ENCODE measurements around the gene MIEN1.
A peak's percentile ranks its signal among the peaks of the same experiment; 100 is the strongest.
"Not testable (repeated sequence)": the region's sequence is repeated elsewhere in the genome, so short reads cannot be mapped to it uniquely, and the experiment has no call there.

The MIEN1 gene

DNA sequence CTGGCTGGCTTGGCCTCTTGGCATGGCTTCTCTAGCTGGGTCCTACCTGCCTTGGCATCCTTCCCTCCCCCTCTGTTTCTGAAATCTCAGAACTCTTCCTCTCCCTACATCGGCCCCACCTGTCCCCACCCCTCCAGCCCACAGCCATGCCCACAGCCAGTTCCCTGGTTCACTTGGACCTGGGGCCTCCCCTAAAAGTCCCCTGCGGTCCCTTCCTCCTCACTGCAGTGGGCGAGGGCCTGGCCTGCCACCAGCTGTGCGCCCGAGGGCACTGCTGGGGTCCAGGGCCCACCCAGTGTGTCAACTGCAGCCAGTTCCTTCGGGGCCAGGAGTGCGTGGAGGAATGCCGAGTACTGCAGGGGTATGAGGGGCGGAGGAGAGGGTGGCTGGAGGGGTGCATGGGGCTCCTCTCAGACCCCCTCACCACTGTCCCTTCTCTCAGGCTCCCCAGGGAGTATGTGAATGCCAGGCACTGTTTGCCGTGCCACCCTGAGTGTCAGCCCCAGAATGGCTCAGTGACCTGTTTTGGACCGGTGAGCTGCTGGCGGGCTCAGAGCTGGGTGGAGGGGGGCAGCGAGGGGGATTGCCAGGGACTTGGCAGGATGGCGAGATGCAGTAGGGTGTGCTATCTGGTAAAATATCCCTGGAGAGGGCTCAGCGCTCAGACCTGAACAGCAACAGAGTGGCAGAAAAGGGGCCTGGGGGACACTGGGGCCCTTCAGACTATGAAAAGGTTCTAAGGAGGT lies 14.1 kb downstream of the MIEN1 start:
- DNase-seq (ENCODE audit: low read depth): no peak

GRCh38 chr17:39715375-39716072 lies 14.8 kb downstream of the MIEN1 start:
- no peak for DNase-seq (ENCODE audit: low read depth)

- DNase-seq (ENCODE audit: low read depth): no peak
Measured at GRCh38 chr17:39714234-39714633, 16.1 kb downstream of the MIEN1 start.

DNA sequence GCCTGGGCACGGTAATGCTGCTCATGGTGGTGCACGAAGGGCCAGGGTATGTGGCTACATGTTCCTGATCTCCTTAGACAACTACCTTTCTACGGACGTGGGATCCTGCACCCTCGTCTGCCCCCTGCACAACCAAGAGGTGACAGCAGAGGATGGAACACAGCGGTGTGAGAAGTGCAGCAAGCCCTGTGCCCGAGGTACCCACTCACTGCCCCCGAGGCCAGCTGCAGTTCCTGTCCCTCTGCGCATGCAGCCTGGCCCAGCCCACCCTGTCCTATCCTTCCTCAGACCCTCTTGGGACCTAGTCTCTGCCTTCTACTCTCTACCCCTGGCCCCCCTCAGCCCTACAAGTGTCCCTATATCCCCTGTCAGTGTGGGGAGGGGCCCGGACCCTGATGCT lies 18.5 kb downstream of the MIEN1 start:
- DNase-seq (ENCODE audit: low read depth): no peak

- DNase-seq (ENCODE audit: low read depth): not testable (repeated sequence)
Measured at GRCh38 chr17:39711071-39711470, 19.3 kb downstream of the MIEN1 start.

- no peak for DNase-seq (ENCODE audit: low read depth)
Measured at GRCh38 chr17:39709998-39710964, 20.1 kb downstream of the MIEN1 start.

GRCh38 chr17:39709319-39709997 lies 20.9 kb downstream of the MIEN1 start:
- DNase-seq (ENCODE audit: low read depth): no peak

DNA sequence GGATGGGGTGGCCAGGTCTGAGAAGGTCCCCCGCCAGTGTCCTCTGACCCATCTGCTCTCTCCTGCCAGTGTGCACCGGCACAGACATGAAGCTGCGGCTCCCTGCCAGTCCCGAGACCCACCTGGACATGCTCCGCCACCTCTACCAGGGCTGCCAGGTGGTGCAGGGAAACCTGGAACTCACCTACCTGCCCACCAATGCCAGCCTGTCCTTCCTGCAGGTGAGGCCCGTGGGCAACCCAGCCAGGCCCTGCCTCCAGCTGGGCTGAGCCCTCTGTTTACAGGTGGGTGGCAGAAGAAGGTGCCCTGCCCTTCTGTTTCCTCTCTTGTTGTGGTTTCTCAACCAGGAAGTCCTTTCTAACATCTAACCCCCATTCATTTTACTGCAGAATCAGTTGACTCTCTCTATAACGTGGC lies 23.4 kb downstream of the MIEN1 start:
- DNase-seq (ENCODE audit: low read depth): no peak

- no peak for DNase-seq (ENCODE audit: low read depth)
Measured at GRCh38 chr17:39706383-39706782, 23.9 kb downstream of the MIEN1 start.

GRCh38 chr17:39705786-39706348 lies 24.5 kb downstream of the MIEN1 start:
- DNase-seq (ENCODE audit: low read depth): no peak

- no peak for DNase-seq (ENCODE audit: low read depth)
Measured at GRCh38 chr17:39704821-39705551, 25.3 kb downstream of the MIEN1 start.

GRCh38 chr17:39703913-39704312 lies 26.4 kb downstream of the MIEN1 start:
- no peak for DNase-seq (ENCODE audit: low read depth)

GRCh38 chr17:39702901-39703893 lies 27.1 kb downstream of the MIEN1 start:
- DNase-seq (ENCODE audit: low read depth): no peak

DNA sequence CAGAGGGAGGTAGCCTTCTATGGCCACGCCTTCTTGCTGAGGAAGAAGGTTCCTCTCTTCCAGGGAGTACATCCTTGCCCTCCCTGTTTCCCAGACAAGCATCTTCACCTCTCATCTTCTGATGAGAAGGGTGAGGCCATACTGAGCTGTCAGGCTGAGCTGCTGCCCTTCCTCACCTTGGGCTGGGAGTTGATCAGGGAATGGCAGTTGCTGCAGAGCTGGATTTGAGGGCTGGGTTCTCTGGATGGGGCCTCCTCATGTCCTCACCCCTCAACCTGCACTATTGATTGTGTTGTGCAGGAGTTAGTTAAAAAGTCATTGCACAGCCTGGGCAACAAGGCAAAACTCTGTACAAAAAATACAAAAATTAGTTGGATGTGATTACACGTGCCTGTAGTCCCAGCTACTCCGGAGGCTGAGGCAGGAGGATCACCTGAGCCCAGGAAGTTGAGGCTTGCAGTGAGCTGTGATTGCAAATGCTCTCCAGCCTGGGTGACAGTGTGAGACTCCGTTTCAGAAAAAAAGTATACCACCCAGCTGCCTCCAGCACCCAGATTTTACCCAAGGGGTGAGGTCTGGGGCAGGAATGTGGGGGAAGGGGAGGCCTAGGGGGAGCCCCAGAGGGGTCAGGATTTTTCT lies 28.4 kb downstream of the MIEN1 start:
- no peak for DNase-seq (ENCODE audit: low read depth)

DNA sequence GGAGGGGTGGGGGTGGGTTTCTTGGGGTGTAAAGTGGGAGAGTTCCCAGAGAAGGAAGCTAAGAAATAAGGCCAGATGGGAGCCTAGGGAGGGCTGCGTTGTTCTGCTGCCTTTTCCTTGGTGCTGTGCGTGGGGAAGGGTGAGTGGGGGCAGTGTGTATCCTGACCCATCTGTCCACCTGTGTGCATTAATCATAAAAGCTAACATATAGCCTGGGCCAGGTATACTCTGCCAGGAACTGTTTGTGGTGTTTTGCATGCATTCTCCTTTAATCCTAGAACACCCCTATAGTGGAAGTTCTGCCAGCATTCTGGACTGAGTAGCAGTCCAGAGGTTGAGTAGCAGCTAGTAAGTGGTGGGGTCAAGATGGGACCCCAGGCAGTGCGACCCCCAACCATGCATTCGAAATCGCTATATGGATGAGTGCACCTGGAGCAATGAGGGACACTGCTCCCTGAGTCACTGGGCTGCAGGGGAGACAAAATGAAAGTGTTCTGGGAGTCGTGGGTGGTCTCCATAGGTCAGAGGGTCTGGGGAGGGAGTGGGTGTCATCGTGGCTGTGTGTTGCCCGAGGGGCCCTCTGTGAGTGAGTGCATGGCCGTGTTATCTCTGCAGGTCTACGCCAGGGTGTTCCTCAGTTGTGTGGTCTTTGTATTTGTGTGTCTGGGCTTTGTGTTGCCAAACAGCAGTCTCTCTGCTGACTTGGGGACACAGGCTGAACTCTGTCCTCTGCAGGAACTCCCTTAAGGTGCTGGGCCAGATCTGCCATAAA lies 29.1 kb downstream of the MIEN1 start:
- no peak for DNase-seq (ENCODE audit: low read depth)

- DNase-seq (ENCODE audit: low read depth): no peak
Measured at GRCh38 chr17:39700148-39700987, 30.0 kb downstream of the MIEN1 start.

GRCh38 chr17:39699818-39700147 lies 30.5 kb downstream of the MIEN1 start, which contains the start of gene ERBB2:
Gene ERBB2 (plus strand): TSS chr17:39700064. CDS start chr17:39700239, 175 bp downstream.
- DNase-seq (ENCODE audit: low read depth): peak; percentile 66

Data from stromal cell of bone marrow (primary cell).